Loucy (cell line): ENCODE data around the gene RRP1.

Source experiments
- H2AFZ ChIP-seq: fragments of 200-600 bp; sonication (generic); 2 replicates; pipeline ENCODE4 v1.6.0; 2016; ENCODE audit warnings: antibody characterized with exemption, mild to moderate bottlenecking, low read length, moderate library complexity
- H3F3A ChIP-seq: fragments of 200-600 bp; 2 replicates; pipeline ENCODE4 v1.6.0; 2016; ENCODE audit warnings: antibody characterized with exemption, low read depth, mild to moderate bottlenecking
- H3K27me3 ChIP-seq: fragments of 200-600 bp; sonication (generic); 2 replicates; pipeline ENCODE4 v1.6.1; 2014; ENCODE audit warnings: low read length, mild to moderate bottlenecking; ENCODE audit not compliant: insufficient read depth, poor library complexity, severe bottlenecking
- H3K36me3 ChIP-seq: fragments of 200-600 bp; sonication (generic); 2 replicates; pipeline ENCODE4 v1.6.1; 2016; ENCODE audit warnings: low read length; ENCODE audit not compliant: insufficient read depth
- H3K4me1 ChIP-seq: fragments of 200-600 bp; sonication (generic); 2 replicates; pipeline ENCODE4 v1.5.1; 2014; ENCODE audit warnings: low read length, mild to moderate bottlenecking; ENCODE audit not compliant: insufficient read depth, poor library complexity, severe bottlenecking
- H3K4me2 ChIP-seq: fragments of 200-600 bp; sonication (generic); 2 replicates; pipeline ENCODE4 v1.6.0; 2014; ENCODE audit warnings: antibody characterized with exemption, low read length, low read depth, mild to moderate bottlenecking; ENCODE audit not compliant: poor library complexity, severe bottlenecking
- H3K4me3 ChIP-seq: fragments of 200-600 bp; sonication (generic); 2 replicates; pipeline ENCODE4 v1.5.1; 2014; ENCODE audit warnings: low read length, mild to moderate bottlenecking, mixed read lengths; ENCODE audit not compliant: poor library complexity, severe bottlenecking
- H3K79me2 ChIP-seq: fragments of 200-600 bp; sonication (generic); 2 replicates; pipeline ENCODE4 v1.6.1; 2014; ENCODE audit warnings: low read length; ENCODE audit not compliant: insufficient read depth
- H3K9ac ChIP-seq: fragments of 200-600 bp; sonication (generic); 2 replicates; pipeline ENCODE4 v1.6.0; 2014; ENCODE audit warnings: mild to moderate bottlenecking, low read depth, low read length, moderate library complexity; ENCODE audit not compliant: poor library complexity, severe bottlenecking
- H3K9me2 ChIP-seq: fragments of 200-600 bp; sonication (generic); replicated peaks from 2 replicates; pipeline ENCODE4 v1.6.1; 2016; ENCODE audit warnings: low read depth, low read length, mixed read lengths
- H3K9me3 ChIP-seq: fragments of 200-600 bp; sonication (generic); 2 replicates; pipeline ENCODE4 v1.6.1; 2014; ENCODE audit warnings: mild to moderate bottlenecking, antibody characterized with exemption, low read length, low read depth; ENCODE audit not compliant: insufficient read depth
- H4K20me1 ChIP-seq: fragments of 200-600 bp; sonication (generic); 2 replicates; pipeline ENCODE4 v1.6.0; 2014; ENCODE audit warnings: antibody characterized with exemption, low read length, mild to moderate bottlenecking; ENCODE audit not compliant: insufficient read depth, poor library complexity, severe bottlenecking
- EZH2phosphoT487 ChIP-seq: fragments of 200-600 bp; IDR thresholded peaks from 2 replicates; pipeline ENCODE4 v1.6.1; 2018; ENCODE audit warnings: antibody characterized with exemption, mild to moderate bottlenecking, moderate library complexity, borderline replicate concordance
- TF ChIP-seq, protein P1 (sequence below): fragments of 200-600 bp; sonication (generic); conservative IDR thresholded peaks from 2 replicates; pipeline ENCODE4 v1.5.1; 2014; ENCODE audit warnings: mild to moderate bottlenecking, antibody characterized with exemption, low read length

The RRP1 gene

GRCh38 chr21:43834146-43834905, 44.9 kb downstream of the RRP1 start:
- H2AFZ ChIP-seq: no peak overlapping the region
- no peaks in the 10 kb centered on the region for H3K4me1 ChIP-seq
- no peaks in the 10 kb centered on the region for H4K20me1 ChIP-seq
- H3K9me3 ChIP-seq: no peaks in the 10 kb centered on the region
- H3K4me2 ChIP-seq: no peak overlapping the region
- no peaks in the 10 kb centered on the region for H3F3A ChIP-seq
- H3K36me3 ChIP-seq: no peaks in the 10 kb centered on the region
- no peaks in the 10 kb centered on the region for H3K9me2 ChIP-seq
- no peaks in the 10 kb centered on the region for H3K79me2 ChIP-seq
- no peaks in the 10 kb centered on the region for H3K27me3 ChIP-seq
- TF ChIP-seq EZH2phosphoT487: no peak
- TF ChIP-seq, protein P1, sequence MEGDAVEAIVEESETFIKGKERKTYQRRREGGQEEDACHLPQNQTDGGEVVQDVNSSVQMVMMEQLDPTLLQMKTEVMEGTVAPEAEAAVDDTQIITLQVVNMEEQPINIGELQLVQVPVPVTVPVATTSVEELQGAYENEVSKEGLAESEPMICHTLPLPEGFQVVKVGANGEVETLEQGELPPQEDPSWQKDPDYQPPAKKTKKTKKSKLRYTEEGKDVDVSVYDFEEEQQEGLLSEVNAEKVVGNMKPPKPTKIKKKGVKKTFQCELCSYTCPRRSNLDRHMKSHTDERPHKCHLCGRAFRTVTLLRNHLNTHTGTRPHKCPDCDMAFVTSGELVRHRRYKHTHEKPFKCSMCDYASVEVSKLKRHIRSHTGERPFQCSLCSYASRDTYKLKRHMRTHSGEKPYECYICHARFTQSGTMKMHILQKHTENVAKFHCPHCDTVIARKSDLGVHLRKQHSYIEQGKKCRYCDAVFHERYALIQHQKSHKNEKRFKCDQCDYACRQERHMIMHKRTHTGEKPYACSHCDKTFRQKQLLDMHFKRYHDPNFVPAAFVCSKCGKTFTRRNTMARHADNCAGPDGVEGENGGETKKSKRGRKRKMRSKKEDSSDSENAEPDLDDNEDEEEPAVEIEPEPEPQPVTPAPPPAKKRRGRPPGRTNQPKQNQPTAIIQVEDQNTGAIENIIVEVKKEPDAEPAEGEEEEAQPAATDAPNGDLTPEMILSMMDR: no peak
- H3K9ac ChIP-seq: no peak overlapping the region
- H3K4me3 ChIP-seq: no peak overlapping the region

- H2AFZ ChIP-seq: no peak overlapping the region
- H3K9me2 ChIP-seq: no peaks in the 10 kb centered on the region
- no peaks in the 10 kb centered on the region for H3K27me3 ChIP-seq
- H3K79me2 ChIP-seq: no peaks in the 10 kb centered on the region
- H3F3A ChIP-seq: no peaks in the 10 kb centered on the region
- H3K36me3 ChIP-seq: no peaks in the 10 kb centered on the region
- H3K4me3 ChIP-seq: no peak overlapping the region
- H3K9ac ChIP-seq: no peak overlapping the region
- H3K4me1 ChIP-seq: no peaks in the 10 kb centered on the region
- H4K20me1 ChIP-seq: no peaks in the 10 kb centered on the region
- no peak overlapping the region for H3K4me2 ChIP-seq
- no peaks in the 10 kb centered on the region for H3K9me3 ChIP-seq
- no peak for TF ChIP-seq EZH2phosphoT487
- TF ChIP-seq, protein P1: no peak
Observed at GRCh38 chr21:43835050-43835449, 45.7 kb downstream of the RRP1 start.

DNA sequence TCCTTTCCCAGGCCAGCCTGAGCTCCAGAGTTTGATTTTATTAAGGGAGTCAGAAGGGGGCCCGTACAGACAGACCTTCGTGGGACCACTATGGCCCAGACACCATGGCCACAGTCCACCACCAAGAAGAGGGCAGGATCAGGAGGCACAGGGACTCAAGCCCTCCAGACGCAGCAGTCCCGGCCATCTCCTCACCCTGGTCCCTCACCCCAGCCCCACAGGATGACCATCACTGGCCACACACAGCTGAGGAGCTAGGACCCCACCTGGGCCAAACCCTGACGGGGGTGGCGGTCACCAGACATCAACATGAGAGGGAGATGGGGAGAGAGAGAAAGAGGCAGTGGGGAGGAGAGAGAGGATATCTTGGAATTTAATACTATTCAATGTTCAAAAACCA, 46.5 kb downstream of the RRP1 start:
- H4K20me1 ChIP-seq: no peaks in the 10 kb centered on the region
- no peaks in the 10 kb centered on the region for H3K36me3 ChIP-seq
- H3K27me3 ChIP-seq: no peaks in the 10 kb centered on the region
- H2AFZ ChIP-seq: no peak overlapping the region
- no peak overlapping the region for H3K4me2 ChIP-seq
- no peaks in the 10 kb centered on the region for H3K4me1 ChIP-seq
- no peaks in the 10 kb centered on the region for H3K9me3 ChIP-seq
- TF ChIP-seq, protein P1: no peak
- no peak for TF ChIP-seq EZH2phosphoT487
- H3K4me3 ChIP-seq: no peak overlapping the region
- H3K79me2 ChIP-seq: no peaks in the 10 kb centered on the region
- no peaks in the 10 kb centered on the region for H3K9me2 ChIP-seq
- H3K9ac ChIP-seq: no peak overlapping the region
- H3F3A ChIP-seq: no peaks in the 10 kb centered on the region
